MCF 10A (cell line): ENCODE data around the gene CAMK1D. TPM values are rescaled to one million over a fixed set of nuclear protein-coding genes. Genes with fewer than 3 reads are reported as not detected.

ENCODE experiments used
- BruUV-seq: library from RNA; stranded (reverse); fragments of 400-500 nt; replicated peaks from 2 replicates; lab custom pipeline; 2021; lab: Mats Ljungman, UMichigan
- CTCF ChIA-PET: fragments of 300-600 bp; sonication (Branson Sonifier 250); formaldehyde crosslinking; extraction: SDS; loops from one replicate; lab custom pipeline; 2021; ENCODE audit warnings: antibody characterized with exemption, inconsistent platforms; lab: Yijun Ruan, JAX
- POLR2A ChIA-PET: fragments of 300-600, 350-650 bp; sonication (Branson Sonifier 250); formaldehyde crosslinking; extraction: SDS; loops from one replicate; lab custom pipeline; 2020; ENCODE audit warnings: antibody characterized with exemption, inconsistent platforms; lab: Yijun Ruan, JAX
- DNase-seq: peaks from one replicate; pipeline ENCODE4 v3.0.0-alpha.2; 2018; ENCODE audit not compliant: unreplicated experiment
- H3K27ac Mint-ChIP-seq: one replicate; pipeline ENCODE4 v1.8.0; 2022; ENCODE audit warnings: mild to moderate bottlenecking, low read depth, mixed read lengths; ENCODE audit not compliant: unreplicated experiment
- H3K27me3 Mint-ChIP-seq: one replicate; pipeline ENCODE4 v1.8.0; 2022; ENCODE audit warnings: mixed read lengths; ENCODE audit not compliant: insufficient read depth, unreplicated experiment
- H3K36me3 Mint-ChIP-seq: one replicate; pipeline ENCODE4 v1.8.0; 2022; ENCODE audit warnings: mild to moderate bottlenecking, moderate library complexity, mixed read lengths; ENCODE audit not compliant: insufficient read depth, unreplicated experiment
- H3K4me1 Mint-ChIP-seq: one replicate; pipeline ENCODE4 v1.8.0; 2022; ENCODE audit warnings: mixed read lengths; ENCODE audit not compliant: insufficient read depth, unreplicated experiment
- H3K4me3 Mint-ChIP-seq: one replicate; pipeline ENCODE4 v1.8.0; 2022; ENCODE audit warnings: mild to moderate bottlenecking, moderate library complexity, mixed read lengths; ENCODE audit not compliant: unreplicated experiment
- H3K9me3 Mint-ChIP-seq: one replicate; pipeline ENCODE4 v1.8.0; 2022; ENCODE audit warnings: mixed read lengths; ENCODE audit not compliant: unreplicated experiment
- CTCF ChIP-seq: fragments of 200-600 bp; IDR thresholded peaks from one replicate; pipeline ENCODE4 v1.8.0; 2022; ENCODE audit warnings: antibody characterized with exemption, mild to moderate bottlenecking; ENCODE audit not compliant: unreplicated experiment
- intact Hi-C: fragments of 100-400 bp; cut with micrococcal nuclease; formaldehyde crosslinking; loops from 2 replicates; pipeline ENCODE4 v1.14.1; 2022
- total RNA-seq: library from RNA; stranded (reverse); gene quantifications from 2 replicates; pipeline ENCODE4 v1.2.3, GENCODE V29; 2022

Gene CAMK1D
- total RNA-seq, 1 experiment from 2014 or later, result 1.7 TPM

GRCh38 chr10:12633776-12634620 is 284.7 kb downstream of the CAMK1D start:
- no peaks in the 10 kb centered on the region for H3K27me3 Mint-ChIP-seq
- no peak for DNase-seq
- H3K4me1 Mint-ChIP-seq, result peaks cover 10% of the 10 kb centered on the region
- no TSS peak for BruUV-seq
- CTCF ChIA-PET, result interaction anchor here (0.6 to 0.7 kb wide), 2 partner anchors 352 to 507 kb away, joined by 3 read pairs; no protein-coding TSS in a partner anchor
- POLR2A ChIA-PET, result no interaction called here
- no peaks in the 10 kb centered on the region for H3K36me3 Mint-ChIP-seq
- TF ChIP-seq CTCF, result no peak
- H3K4me3 Mint-ChIP-seq, result no peak overlapping the region
- intact Hi-C loops, result no loop called here
- no peaks in the 10 kb centered on the region for H3K9me3 Mint-ChIP-seq
- H3K27ac Mint-ChIP-seq, result no peak overlapping the region

GRCh38 chr10:12634621-12634931 is 285.2 kb downstream of the CAMK1D start:
- no peaks in the 10 kb centered on the region for H3K36me3 Mint-ChIP-seq
- no peak for TF ChIP-seq CTCF
- ChIA-PET POLR2A (no interaction called here), CTCF (no interaction called here)
- H3K4me1 Mint-ChIP-seq, result peaks cover 10% of the 10 kb centered on the region
- intact Hi-C loops, result no loop called here
- H3K4me3 Mint-ChIP-seq, result no peak overlapping the region
- no peak for DNase-seq
- H3K27ac Mint-ChIP-seq, result no peak overlapping the region
- no peaks in the 10 kb centered on the region for H3K9me3 Mint-ChIP-seq
- no TSS peak for BruUV-seq
- no peaks in the 10 kb centered on the region for H3K27me3 Mint-ChIP-seq

- no peaks in the 10 kb centered on the region for H3K27me3 Mint-ChIP-seq
- no TSS peak for BruUV-seq
- H3K4me1 Mint-ChIP-seq, result peaks cover 10% of the 10 kb centered on the region
- H3K9me3 Mint-ChIP-seq, result no peaks in the 10 kb centered on the region
- ChIA-PET POLR2A (no interaction called here), CTCF (no interaction called here)
- intact Hi-C loops, result no loop called here
- no peak for TF ChIP-seq CTCF
- no peak overlapping the region for H3K4me3 Mint-ChIP-seq
- DNase-seq, result no peak
- H3K27ac Mint-ChIP-seq, result no peak overlapping the region
- no peaks in the 10 kb centered on the region for H3K36me3 Mint-ChIP-seq
These were observed 285.8 kb downstream of the CAMK1D start for GRCh38 chr10:12635127-12635541.

- no peak for TF ChIP-seq CTCF
- Mint-ChIP-seq H3K27ac (no peak overlapping the region), H3K4me3 (no peak overlapping the region), H3K9me3 (no peaks in the 10 kb centered on the region), H3K4me1 (no peaks in the 10 kb centered on the region), H3K36me3 (no peaks in the 10 kb centered on the region), H3K27me3 (no peaks in the 10 kb centered on the region)
- no peak for DNase-seq
- POLR2A ChIA-PET, result no interaction called here
- CTCF ChIA-PET, result no interaction called here
- BruUV-seq, result no TSS peak
- intact Hi-C loops, result no loop called here
These were observed 287.2 kb downstream of the CAMK1D start for GRCh38 chr10:12636571-12636970.
